Pons (tissue), 1 donor: ENCODE measurements around the gene ORAI2.
"Not testable (repeated sequence)": the region's sequence is repeated elsewhere in the genome, so short reads cannot be mapped to it uniquely, and the experiment has no call there.

Source experiments
- DNase-seq: peaks from one replicate; pipeline ENCODE4 v3.0.0-alpha.2; 2016; ENCODE audit warnings: low spot score

Gene ORAI2

GRCh38 chr7:102447311-102447710 lies 13.9 kb downstream of the ORAI2 start:
- no peak for DNase-seq

- no peak for DNase-seq
Measured at GRCh38 chr7:102449136-102449535, 15.8 kb downstream of the ORAI2 start.

GRCh38 chr7:102450242-102450641 lies 16.9 kb downstream of the ORAI2 start:
- no peak for DNase-seq

- no peak for DNase-seq
Measured at GRCh38 chr7:102451371-102452054, 18.1 kb downstream of the ORAI2 start.

- DNase-seq: no peak
Measured at GRCh38 chr7:102452451-102452850, 19.1 kb downstream of the ORAI2 start.

GRCh38 chr7:102453319-102453718 lies 19.9 kb downstream of the ORAI2 start:
- DNase-seq: no peak

- no peak for DNase-seq
Measured at GRCh38 chr7:102454468-102454867, 21.1 kb downstream of the ORAI2 start.

- not testable (repeated sequence) for DNase-seq
Measured at GRCh38 chr7:102454932-102455331, 21.6 kb downstream of the ORAI2 start.

- no peak for DNase-seq
Measured at GRCh38 chr7:102455596-102455995, 22.2 kb downstream of the ORAI2 start.

GRCh38 chr7:102456327-102456726 lies 23.0 kb downstream of the ORAI2 start:
- DNase-seq: no peak

- DNase-seq: no peak
Measured at GRCh38 chr7:102457352-102457924, 24.1 kb downstream of the ORAI2 start.

GRCh38 chr7:102459221-102459844 lies 26.0 kb downstream of the ORAI2 start:
- no peak for DNase-seq

- no peak for DNase-seq
Measured at GRCh38 chr7:102460467-102460866, 27.1 kb downstream of the ORAI2 start.

- no peak for DNase-seq
Measured at GRCh38 chr7:102463841-102464576, 30.6 kb downstream of the ORAI2 start.

- DNase-seq: peak; percentile 87
Measured at GRCh38 chr7:102464577-102465280, 31.4 kb downstream of the ORAI2 start, which contains the start of the genes ALKBH4 and LRWD1. Gene ALKBH4 (minus strand): TSS chr7:102464863. CDS start chr7:102464836, 27 bp downstream. Gene LRWD1 (plus strand): TSS chr7:102464984. CDS start chr7:102465081, 97 bp downstream.

GRCh38 chr7:102466097-102466496 lies 32.7 kb downstream of the ORAI2 start:
- DNase-seq: no peak

GRCh38 chr7:102467581-102468477 lies 34.5 kb downstream of the ORAI2 start:
- no peak for DNase-seq

GRCh38 chr7:102468478-102469350 lies 35.3 kb downstream of the ORAI2 start:
- no peak for DNase-seq

GRCh38 chr7:102469351-102469971 lies 36.1 kb downstream of the ORAI2 start:
- no peak for DNase-seq
